ENCODE measurements around the gene DDAH2.

DDAH2 gene

GRCh38 chr6:31687860-31688693, 41.0 kb downstream of the DDAH2 start:
- no peak for DNase-seq

GRCh38 chr6:31687321-31687720, 41.8 kb downstream of the DDAH2 start:
- no peak for DNase-seq

GRCh38 chr6:31686483-31686882, 42.6 kb downstream of the DDAH2 start:
- no peak for DNase-seq

DNA sequence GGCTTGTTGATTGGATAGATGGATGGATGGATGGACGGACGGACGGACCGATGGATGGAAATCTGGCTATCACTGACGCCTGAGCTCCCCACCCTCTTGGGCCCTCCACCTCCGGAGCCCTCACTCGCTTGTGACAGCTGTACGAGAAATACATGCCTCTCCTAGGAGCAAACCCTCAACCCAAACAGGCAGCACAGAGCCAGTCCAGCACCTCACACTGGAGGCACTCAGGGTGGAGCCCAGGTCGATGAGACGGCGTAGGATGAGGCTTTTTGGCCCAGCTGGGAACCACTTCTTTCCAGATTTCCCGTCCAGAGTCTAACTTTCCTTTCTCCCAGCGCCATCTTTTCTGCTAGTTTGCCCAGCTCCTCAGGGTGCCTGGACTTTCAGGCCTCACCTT, 45.5 kb downstream of the DDAH2 start:
- DNase-seq: no peak

DNA sequence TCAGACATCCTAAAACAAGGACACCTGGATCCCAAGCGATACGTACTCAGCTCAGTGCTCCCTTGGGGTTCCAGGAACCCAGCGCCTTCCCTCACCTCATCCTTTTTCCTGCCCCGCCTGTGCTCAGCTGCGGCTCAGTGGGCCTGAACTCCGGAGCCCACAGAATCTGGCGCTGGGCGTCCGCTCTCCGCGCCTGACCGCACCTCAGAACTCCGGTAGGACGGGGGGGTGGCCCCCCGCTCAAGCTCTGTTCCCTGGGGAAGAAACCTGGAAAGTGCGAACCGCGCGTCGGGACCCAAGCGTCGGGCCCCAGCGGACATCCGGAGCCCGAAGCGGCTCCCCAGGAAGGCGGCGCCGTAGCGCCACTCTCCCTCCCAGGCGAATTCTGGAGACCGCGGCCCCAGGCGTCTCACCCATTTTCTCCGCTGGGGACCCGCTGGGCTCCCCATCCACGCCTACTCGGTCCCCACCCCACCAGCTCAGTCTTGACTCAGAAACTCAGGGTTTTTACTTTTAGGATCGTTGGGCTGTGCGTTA, 47.9 kb downstream of the DDAH2 start:
- DNase-seq: peak; percentile 39

DNA sequence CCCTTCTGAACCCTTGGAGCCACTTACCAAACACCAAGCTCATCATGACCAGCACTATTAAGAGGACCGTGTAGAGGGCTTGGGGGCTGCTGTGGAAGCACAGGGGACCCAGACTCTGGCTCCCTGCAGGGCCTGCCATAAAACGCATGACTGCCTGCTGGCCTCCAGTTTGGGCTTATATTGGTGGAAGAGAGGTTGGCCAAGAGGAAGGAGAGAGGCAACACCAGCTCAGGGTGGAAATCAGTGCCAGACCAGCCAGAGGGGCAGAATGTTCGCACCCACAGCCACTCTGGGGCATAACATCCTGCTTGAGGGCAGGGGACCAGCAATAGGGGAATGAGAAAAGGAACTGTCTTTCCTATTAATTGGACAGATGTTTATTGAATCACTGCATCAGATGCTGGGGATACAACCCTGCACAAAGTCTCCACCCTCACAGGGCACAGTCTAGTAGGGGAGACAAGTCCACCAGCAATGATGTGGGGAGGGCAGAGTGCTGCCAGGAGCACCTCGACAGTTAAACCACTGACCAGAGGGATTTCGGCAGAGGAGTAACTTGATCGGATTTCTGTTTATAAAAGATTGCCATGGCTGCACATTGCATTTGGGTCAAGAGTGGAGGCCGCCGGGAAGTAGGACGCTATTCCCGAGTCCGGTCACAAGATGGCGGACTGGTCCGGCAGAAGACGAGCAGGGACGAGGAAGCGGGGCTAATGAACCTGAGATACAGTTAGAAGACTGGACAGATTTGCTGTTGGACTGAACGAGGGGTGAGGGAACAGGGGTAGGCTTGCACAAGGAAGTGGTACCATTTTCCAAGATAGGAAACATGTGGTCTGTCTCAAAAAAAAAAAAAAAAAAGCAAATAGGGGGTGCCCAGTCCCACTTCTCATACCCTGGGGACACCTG, 48.6 kb downstream of the DDAH2 start, which contains the start of gene LY6G5C:
Gene LY6G5C, minus strand, starts transcription at position 842 of the 909 bp plus-strand sequence. Its CDS starts 694 bp downstream, at position 148.
- peak; percentile 69 for DNase-seq

DNA sequence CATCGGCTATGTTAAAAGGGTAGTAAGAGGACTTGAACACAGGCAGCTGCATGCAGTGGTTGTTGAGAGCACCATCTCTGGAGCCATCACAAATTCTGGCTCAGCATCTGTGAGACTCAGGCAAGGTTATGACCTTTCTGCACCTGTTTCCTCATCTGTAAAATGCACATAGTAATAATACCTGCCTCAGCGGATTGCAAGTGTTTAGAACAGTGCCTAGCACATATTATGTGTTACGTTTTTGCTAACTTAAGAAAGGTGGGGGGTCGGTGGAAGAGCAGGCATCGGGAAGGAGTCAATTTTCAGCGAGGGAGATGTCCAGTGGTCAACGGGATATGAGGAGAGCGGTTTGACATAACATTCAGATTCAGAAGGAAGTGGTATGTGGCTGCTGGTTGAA, 51.1 kb downstream of the DDAH2 start:
- DNase-seq: no peak
